ENCODE data around the gene DZIP3. TPM values are rescaled to one million over a fixed set of nuclear protein-coding genes. Genes with fewer than 3 reads are reported as not detected.
"Not testable (repeated sequence)": the region's sequence is repeated elsewhere in the genome, so short reads cannot be mapped to it uniquely, and the experiment has no call there.

Gene DZIP3
- total RNA-seq, 6 donors from 2014 or later: 3.4 to 25.0 (median 7.5) TPM

GRCh38 chr3:108667312-108667711, 77.8 kb downstream of the DZIP3 start:
- H3K36me3 ChIP-seq: no peaks in the 10 kb centered on the region
- H3K4me1 ChIP-seq: no peaks in the 10 kb centered on the region
- no peak overlapping the region for H3K4me3 ChIP-seq
- 0% methylated on average over 1 of the region's 1 CpG for WGBS, 2 donors
- no peak overlapping the region for H3K27ac ChIP-seq
- TF ChIP-seq POLR2A (IDR thresholded peaks at IDR 0.05) (no peak), POLR2AphosphoS5 (IDR thresholded peaks at IDR 0.05) (no peak), EP300 (IDR thresholded peaks at IDR 0.05) (no peak), CTCF (IDR thresholded peaks at IDR 0.05) (no peak)
- no peaks in the 10 kb centered on the region for H3K9me3 ChIP-seq
- H3K27me3 ChIP-seq: no peaks in the 10 kb centered on the region
- DNase-seq: no peak
- ATAC-seq (ENCODE audit: low FRiP score in 2 of 2): no peak

GRCh38 chr3:108669208-108669607, 79.7 kb downstream of the DZIP3 start:
- Histone ChIP-seq H3K9me3 (no peaks in the 10 kb centered on the region), H3K4me3 (no peak overlapping the region), H3K4me1 (no peaks in the 10 kb centered on the region), H3K36me3 (no peaks in the 10 kb centered on the region), H3K27me3 (no peaks in the 10 kb centered on the region), H3K27ac (no peak overlapping the region)
- no peak for TF ChIP-seq EP300 (IDR thresholded peaks at IDR 0.05)
- no peak for TF ChIP-seq POLR2AphosphoS5 (IDR thresholded peaks at IDR 0.05)
- TF ChIP-seq POLR2A (IDR thresholded peaks at IDR 0.05): no peak
- TF ChIP-seq CTCF (IDR thresholded peaks at IDR 0.05): no peak
- no peak for DNase-seq
- ATAC-seq (ENCODE audit: low FRiP score in 2 of 2): no peak

- Histone ChIP-seq H3K4me1 (no peaks in the 10 kb centered on the region), H3K9me3 (no peaks in the 10 kb centered on the region), H3K36me3 (peaks cover 0 to 3% (median 0%) of the 10 kb centered on the region in 4 donors), H3K27me3 (no peaks in the 10 kb centered on the region), H3K4me3 (no peak overlapping the region), H3K27ac (no peak overlapping the region)
- TF ChIP-seq POLR2A (IDR thresholded peaks at IDR 0.05) (no peak), CTCF (IDR thresholded peaks at IDR 0.05) (no peak), EP300 (IDR thresholded peaks at IDR 0.05) (no peak), POLR2AphosphoS5 (IDR thresholded peaks at IDR 0.05) (no peak)
- DNase-seq (no peak), ATAC-seq (ENCODE audit: low FRiP score in 2 of 2) (no peak)
Observed at GRCh38 chr3:108672701-108673100, 83.2 kb downstream of the DZIP3 start.

- ATAC-seq (ENCODE audit: low FRiP score in 2 of 2) (no peak), DNase-seq (no peak)
- H3K36me3 ChIP-seq: peaks cover 0 to 7% (median 0%) of the 10 kb centered on the region in 4 donors
- no peak for TF ChIP-seq POLR2AphosphoS5 (IDR thresholded peaks at IDR 0.05)
- WGBS, 2 donors: 89 to 92% methylated on average over 3 of the region's 3 CpGs
- no peaks in the 10 kb centered on the region for H3K4me1 ChIP-seq
- no peaks in the 10 kb centered on the region for H3K27me3 ChIP-seq
- H3K9me3 ChIP-seq: no peaks in the 10 kb centered on the region
- no peak overlapping the region for H3K4me3 ChIP-seq
- no peak overlapping the region for H3K27ac ChIP-seq
Observed at GRCh38 chr3:108673988-108674661, 84.6 kb downstream of the DZIP3 start.

- TF ChIP-seq POLR2AphosphoS5 (IDR thresholded peaks at IDR 0.05): no peak
- TF ChIP-seq POLR2A (IDR thresholded peaks at IDR 0.05): no peak
- TF ChIP-seq CTCF (IDR thresholded peaks at IDR 0.05): no peak
- TF ChIP-seq EP300 (IDR thresholded peaks at IDR 0.05): no peak
- Histone ChIP-seq H3K27ac (no peak overlapping the region), H3K27me3 (no peaks in the 10 kb centered on the region), H3K36me3 (peaks cover 0 to 7% (median 0%) of the 10 kb centered on the region in 4 donors), H3K9me3 (no peaks in the 10 kb centered on the region), H3K4me1 (no peaks in the 10 kb centered on the region), H3K4me3 (no peak overlapping the region)
- DNase-seq: no peak
- no peak for ATAC-seq (ENCODE audit: low FRiP score in 2 of 2)
- 87 to 100% methylated on average over 1 of the region's 1 CpG for WGBS, 2 donors
Observed at GRCh38 chr3:108677811-108678210, 88.3 kb downstream of the DZIP3 start.

GRCh38 chr3:108692286-108692685, 102.8 kb downstream of the DZIP3 start:
- WGBS, 2 donors: 92 to 95% methylated on average over 2 of the region's 2 CpGs
- ATAC-seq (ENCODE audit: low FRiP score in 2 of 2): not testable (repeated sequence)

More at GRCh38 chr3:108692286-108692685, 102.8 kb downstream of the DZIP3 start:
- not testable (repeated sequence) for H3K27ac ChIP-seq, H3K4me1 ChIP-seq, H3K4me3 ChIP-seq, DNase-seq, H3K9me3 ChIP-seq, H3K27me3 ChIP-seq
- peaks cover 0 to 35% (median 11%) of the 10 kb centered on the region in 4 donors for H3K36me3 ChIP-seq
